Astrocyte (in vitro differentiated cells and primary cell): ENCODE results near the gene RPLP1.
"Not testable (repeated sequence)": the region's sequence is repeated elsewhere in the genome, so short reads cannot be mapped to it uniquely, and the experiment has no call there.

Experiments
- EZH2 ChIP-seq: IDR thresholded peaks from 2 replicates; pipeline ENCODE4 v1.6.1; 2012; ENCODE audit warnings: mild to moderate bottlenecking, low read length, inconsistent platforms; ENCODE audit not compliant: insufficient read depth
- TF ChIP-seq, protein P1 (sequence below): IDR thresholded peaks from 2 replicates; pipeline ENCODE4 v1.5.1; 2011; ENCODE audit warnings: low read depth, mild to moderate bottlenecking, inconsistent platforms, low read length, moderate library complexity; ENCODE audit not compliant: insufficient read depth

DNA sequence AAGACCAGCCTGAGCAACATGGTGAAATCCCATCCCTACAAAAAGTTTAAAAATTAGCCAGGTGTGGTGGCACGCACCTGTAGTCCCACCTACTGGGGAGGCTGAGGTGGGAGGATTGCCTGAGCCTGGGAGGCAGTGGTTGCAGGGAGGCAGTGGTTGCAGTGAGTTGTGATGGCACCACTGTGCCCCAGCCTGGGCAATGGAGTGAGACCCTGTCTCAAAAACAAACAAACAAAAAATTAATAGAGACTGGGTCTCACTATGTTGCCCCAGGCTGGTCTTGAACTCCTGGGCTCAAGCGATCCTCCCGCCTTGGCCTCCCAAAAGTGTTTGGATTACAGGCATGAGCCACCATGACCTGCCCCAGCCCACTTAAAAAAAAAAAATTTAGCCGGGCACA lies 2.4 kb upstream of the RPLP1 start:
- TF ChIP-seq, protein P1, sequence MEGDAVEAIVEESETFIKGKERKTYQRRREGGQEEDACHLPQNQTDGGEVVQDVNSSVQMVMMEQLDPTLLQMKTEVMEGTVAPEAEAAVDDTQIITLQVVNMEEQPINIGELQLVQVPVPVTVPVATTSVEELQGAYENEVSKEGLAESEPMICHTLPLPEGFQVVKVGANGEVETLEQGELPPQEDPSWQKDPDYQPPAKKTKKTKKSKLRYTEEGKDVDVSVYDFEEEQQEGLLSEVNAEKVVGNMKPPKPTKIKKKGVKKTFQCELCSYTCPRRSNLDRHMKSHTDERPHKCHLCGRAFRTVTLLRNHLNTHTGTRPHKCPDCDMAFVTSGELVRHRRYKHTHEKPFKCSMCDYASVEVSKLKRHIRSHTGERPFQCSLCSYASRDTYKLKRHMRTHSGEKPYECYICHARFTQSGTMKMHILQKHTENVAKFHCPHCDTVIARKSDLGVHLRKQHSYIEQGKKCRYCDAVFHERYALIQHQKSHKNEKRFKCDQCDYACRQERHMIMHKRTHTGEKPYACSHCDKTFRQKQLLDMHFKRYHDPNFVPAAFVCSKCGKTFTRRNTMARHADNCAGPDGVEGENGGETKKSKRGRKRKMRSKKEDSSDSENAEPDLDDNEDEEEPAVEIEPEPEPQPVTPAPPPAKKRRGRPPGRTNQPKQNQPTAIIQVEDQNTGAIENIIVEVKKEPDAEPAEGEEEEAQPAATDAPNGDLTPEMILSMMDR = not testable (repeated sequence)
- not testable (repeated sequence) for TF ChIP-seq EZH2
